HEK293 (cell line): ENCODE results near the gene CNN2.

ENCODE experiments used
- CTCF ChIA-PET: fragments of 350-600 bp; formaldehyde crosslinking; extraction: SDS; loops from one replicate; lab custom pipeline; 2021; ENCODE audit warnings: antibody characterized with exemption; lab: Yijun Ruan, JAX
- POLR2A ChIA-PET: fragments of 300-600 bp; formaldehyde crosslinking; extraction: SDS; loops from one replicate; lab custom pipeline; 2020; ENCODE audit warnings: antibody characterized with exemption, inconsistent platforms; lab: Yijun Ruan, JAX
- H3K27ac ChIP-seq: fragments of 200-500 bp; sonication (Bioruptor generic); 2 replicates; pipeline ENCODE4 v1.5.1; 2014; ENCODE audit warnings: low read depth, low read length, control low read depth, inconsistent platforms; ENCODE audit errors: extremely low read depth
- H3K36me3 ChIP-seq, 2 experiments: fragments of 200-500 bp in 1 of 2; sonication (Bioruptor generic) in 1 of 2; 1 replicate in 1 of 2; 2 replicates in 1 of 2; pipeline ENCODE4 v1.5.1; 2014 to 2017; ENCODE audit warnings: inconsistent platforms in 2 of 2, low read length in 2 of 2; ENCODE audit not compliant: control insufficient read depth in 2 of 2, insufficient read depth in 1 of 2
- H3K4me1 ChIP-seq: fragments of 200-500 bp; sonication (Bioruptor generic); 2 replicates; pipeline ENCODE4 v1.5.1; 2014; ENCODE audit warnings: mild to moderate bottlenecking, low read length, inconsistent platforms; ENCODE audit not compliant: control insufficient read depth, insufficient read depth
- H3K4me3 ChIP-seq: 2 replicates; pipeline ENCODE4 v1.5.1; 2011; ENCODE audit warnings: low read depth, mild to moderate bottlenecking, control low read depth, low read length, moderate library complexity
- H3K9me3 ChIP-seq: fragments of 200-500 bp; sonication (Bioruptor generic); 2 replicates; pipeline ENCODE4 v1.5.1; 2014; ENCODE audit warnings: low read depth, low read length, inconsistent platforms; ENCODE audit not compliant: control insufficient read depth, insufficient read depth
- BCL11B ChIP-seq: fragments of 450-650 bp; formaldehyde crosslinking; IDR thresholded peaks from 2 replicates; pipeline ENCODE4 v1.5.1; 2016; ENCODE audit warnings: low read depth, missing biosample characterization, missing genetic modification characterization
- KLF8 ChIP-seq: fragments of 450-650 bp; formaldehyde crosslinking; IDR thresholded peaks from 2 replicates; pipeline ENCODE4 v1.5.1; 2016; ENCODE audit warnings: missing biosample characterization, missing genetic modification characterization
- MZF1 ChIP-seq: fragments of 450-650 bp; formaldehyde crosslinking; IDR thresholded peaks from 2 replicates; pipeline ENCODE4 v1.5.1; 2017; ENCODE audit warnings: missing biosample characterization, missing genetic modification characterization, borderline replicate concordance
- SCRT2 ChIP-seq: fragments of 450-650 bp; formaldehyde crosslinking; IDR thresholded peaks from 2 replicates; pipeline ENCODE4 v1.5.1; 2016; ENCODE audit warnings: missing biosample characterization, missing genetic modification characterization
- YY1 ChIP-seq: fragments of 450-650 bp; formaldehyde crosslinking; IDR thresholded peaks from 2 replicates; pipeline ENCODE4 v1.5.1; 2018; ENCODE audit warnings: missing biosample characterization, missing genetic modification characterization
- YY2 ChIP-seq: fragments of 450-650 bp; formaldehyde crosslinking; IDR thresholded peaks from 2 replicates; pipeline ENCODE4 v1.5.1; 2016; ENCODE audit warnings: missing biosample characterization, missing genetic modification characterization
- ZIC2 ChIP-seq: fragments of 450-650 bp; formaldehyde crosslinking; IDR thresholded peaks from 2 replicates; pipeline ENCODE4 v1.5.1; 2016; ENCODE audit warnings: missing biosample characterization, missing genetic modification characterization
- ZNF10 ChIP-seq: fragments of 450-650 bp; formaldehyde crosslinking; IDR thresholded peaks from 2 replicates; pipeline ENCODE4 v1.5.1; 2017; ENCODE audit warnings: missing biosample characterization, missing genetic modification characterization
- ZNF133 ChIP-seq: fragments of 450-650 bp; formaldehyde crosslinking; IDR thresholded peaks from 2 replicates; pipeline ENCODE4 v1.5.1; 2016; ENCODE audit warnings: missing biosample characterization, missing genetic modification characterization
- ZNF2 ChIP-seq: fragments of 450-650 bp; formaldehyde crosslinking; IDR thresholded peaks from 2 replicates; pipeline ENCODE4 v1.5.1; 2016; ENCODE audit warnings: missing biosample characterization, missing genetic modification characterization
- ZNF239 ChIP-seq: fragments of 450-650 bp; formaldehyde crosslinking; IDR thresholded peaks from 2 replicates; pipeline ENCODE4 v1.5.1; 2016; ENCODE audit warnings: missing biosample characterization, missing genetic modification characterization
- ZNF510 ChIP-seq: fragments of 450-650 bp; formaldehyde crosslinking; IDR thresholded peaks from 2 replicates; pipeline ENCODE4 v1.5.1; 2018; ENCODE audit warnings: mild to moderate bottlenecking, missing genetic modification characterization, missing biosample characterization; ENCODE audit not compliant: insufficient replicate concordance
- ZNF530 ChIP-seq: fragments of 450-650 bp; formaldehyde crosslinking; IDR thresholded peaks from 2 replicates; pipeline ENCODE4 v1.5.1; 2016; ENCODE audit warnings: low read depth, missing biosample characterization, missing genetic modification characterization
- ZNF600 ChIP-seq: fragments of 450-650 bp; formaldehyde crosslinking; IDR thresholded peaks from 2 replicates; pipeline ENCODE4 v1.5.1; 2016; ENCODE audit warnings: missing biosample characterization, missing genetic modification characterization
- ZNF623 ChIP-seq: fragments of 450-650 bp; formaldehyde crosslinking; IDR thresholded peaks from 2 replicates; pipeline ENCODE4 v1.5.1; 2016; ENCODE audit warnings: missing biosample characterization, missing genetic modification characterization
- ZNF624 ChIP-seq: fragments of 450-650 bp; formaldehyde crosslinking; IDR thresholded peaks from 2 replicates; pipeline ENCODE4 v1.5.1; 2017; ENCODE audit warnings: missing biosample characterization, missing genetic modification characterization
- ZNF626 ChIP-seq: fragments of 450-650 bp; sonication (Bioruptor Pico); formaldehyde crosslinking; IDR thresholded peaks from 2 replicates; pipeline ENCODE4 v1.5.1; 2018; ENCODE audit warnings: missing biosample characterization, missing genetic modification characterization, inconsistent platforms
- ZNF654 ChIP-seq: fragments of 450-650 bp; formaldehyde crosslinking; IDR thresholded peaks from 2 replicates; pipeline ENCODE4 v1.5.1; 2016; ENCODE audit warnings: low read depth, missing biosample characterization, missing genetic modification characterization
- ZNF777 ChIP-seq: fragments of 450-650 bp; formaldehyde crosslinking; IDR thresholded peaks from 2 replicates; pipeline ENCODE4 v1.5.1; 2017; ENCODE audit warnings: missing biosample characterization, missing genetic modification characterization, borderline replicate concordance
- ZSCAN23 ChIP-seq: fragments of 450-650 bp; formaldehyde crosslinking; IDR thresholded peaks from 2 replicates; pipeline ENCODE4 v1.5.1; 2016; ENCODE audit warnings: missing biosample characterization, missing genetic modification characterization
- TF ChIP-seq, protein P1 (sequence below): fragments of 450-650 bp; formaldehyde crosslinking; IDR thresholded peaks from 2 replicates; pipeline ENCODE4 v1.5.1; 2016; ENCODE audit warnings: missing biosample characterization, missing genetic modification characterization
- TF ChIP-seq, protein P2 (sequence below): fragments of 450-650 bp; formaldehyde crosslinking; IDR thresholded peaks from 2 replicates; pipeline ENCODE4 v1.5.0; 2017; ENCODE audit warnings: missing biosample characterization, missing genetic modification characterization, borderline replicate concordance
- TF ChIP-seq, protein P3 (sequence below): fragments of 450-650 bp; formaldehyde crosslinking; IDR thresholded peaks from 2 replicates; pipeline ENCODE4 v1.5.1; 2016; ENCODE audit warnings: missing biosample characterization, missing genetic modification characterization

Gene CNN2

DNA sequence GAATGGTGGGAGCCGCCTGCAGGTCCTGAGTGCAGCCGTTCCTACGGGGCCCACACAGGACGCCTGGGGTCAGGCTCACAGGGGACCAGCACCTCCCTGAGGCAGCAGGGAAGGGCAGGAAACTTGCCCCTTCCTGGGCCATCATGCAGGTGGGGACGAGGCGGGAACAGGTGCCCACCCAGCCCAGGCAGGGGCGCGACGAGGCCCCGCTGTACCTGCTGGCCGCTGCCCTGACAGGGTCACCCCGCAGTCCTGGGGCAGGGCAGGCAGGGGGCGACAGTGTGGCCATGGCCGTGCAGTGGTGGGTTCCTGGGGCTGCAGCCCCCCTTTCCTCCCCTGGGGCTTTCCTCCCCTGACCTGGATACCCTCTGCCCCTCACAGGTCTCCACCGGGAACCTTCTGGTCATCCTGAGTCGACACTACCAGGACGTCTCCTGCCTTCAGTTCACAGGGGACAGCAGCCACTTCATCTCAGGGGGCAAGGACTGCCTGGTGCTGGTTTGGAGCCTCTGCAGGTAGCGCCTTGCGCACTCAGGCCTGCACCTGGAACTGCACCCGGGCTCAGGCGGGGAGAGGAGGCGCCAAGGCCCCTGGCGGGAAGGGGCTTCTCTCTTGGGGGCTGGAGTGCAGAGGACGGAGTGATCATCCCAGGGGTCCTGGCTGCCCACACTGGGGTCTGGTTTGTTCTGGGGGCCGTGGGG, 36.9 kb upstream of the CNN2 start (continued):
- TF ChIP-seq SCRT2 (tag by site-specific recombination) (peak; percentile 31; the same call in 1 of the 2 replicates), ZSCAN23 (tag by site-specific recombination) (no peak)
- TF ChIP-seq, protein P1, sequence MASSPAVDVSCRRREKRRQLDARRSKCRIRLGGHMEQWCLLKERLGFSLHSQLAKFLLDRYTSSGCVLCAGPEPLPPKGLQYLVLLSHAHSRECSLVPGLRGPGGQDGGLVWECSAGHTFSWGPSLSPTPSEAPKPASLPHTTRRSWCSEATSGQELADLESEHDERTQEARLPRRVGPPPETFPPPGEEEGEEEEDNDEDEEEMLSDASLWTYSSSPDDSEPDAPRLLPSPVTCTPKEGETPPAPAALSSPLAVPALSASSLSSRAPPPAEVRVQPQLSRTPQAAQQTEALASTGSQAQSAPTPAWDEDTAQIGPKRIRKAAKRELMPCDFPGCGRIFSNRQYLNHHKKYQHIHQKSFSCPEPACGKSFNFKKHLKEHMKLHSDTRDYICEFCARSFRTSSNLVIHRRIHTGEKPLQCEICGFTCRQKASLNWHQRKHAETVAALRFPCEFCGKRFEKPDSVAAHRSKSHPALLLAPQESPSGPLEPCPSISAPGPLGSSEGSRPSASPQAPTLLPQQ (tag by site-specific recombination) = peak; percentile 82

DNA sequence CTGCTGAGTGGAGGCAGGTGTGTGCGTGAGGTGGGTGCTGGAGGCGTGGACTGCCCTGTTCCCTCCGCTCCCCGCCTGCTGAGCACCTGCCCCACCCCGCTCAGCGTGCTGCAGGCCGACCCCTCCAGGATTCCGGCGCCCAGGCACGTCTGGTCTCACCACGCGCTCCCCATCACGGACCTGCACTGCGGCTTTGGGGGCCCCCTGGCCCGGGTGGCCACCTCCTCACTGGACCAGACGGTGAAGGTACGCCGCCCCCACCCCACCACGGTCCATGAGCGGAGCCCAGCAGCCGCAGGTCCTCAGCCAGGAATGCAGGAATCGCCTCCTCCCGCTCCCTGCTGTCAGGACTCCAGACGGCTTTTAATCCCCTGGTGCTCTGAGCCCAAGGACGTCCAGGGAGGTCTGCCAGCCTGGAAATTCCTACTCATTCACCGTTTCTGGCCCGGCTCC, 36.3 kb upstream of the CNN2 start:
- Histone ChIP-seq H3K27ac (no peak overlapping the region), H3K36me3 (peaks cover 9 to 81% of the 10 kb centered on the region in 2 experiments; a peak in 2 of 3 replicates), H3K4me3 (no peak overlapping the region), H3K9me3 (no peaks in the 10 kb centered on the region), H3K4me1 (no peaks in the 10 kb centered on the region; the same call in 1 of the 2 replicates)
- TF ChIP-seq ZNF10 (tag by site-specific recombination) = peak; percentile 12; the same call in 1 of the 2 replicates
- TF ChIP-seq ZNF530 (tag by site-specific recombination) = no peak
- TF ChIP-seq YY2 (tag by site-specific recombination) = no peak
- TF ChIP-seq ZNF510 (tag by site-specific recombination) = no peak
- no peak for TF ChIP-seq ZNF626 (tag by site-specific recombination)
- TF ChIP-seq ZIC2 (tag by site-specific recombination) = peak; percentile 28
- peak; percentile 33; the same call in 1 of the 2 replicates for TF ChIP-seq KLF8
- TF ChIP-seq ZNF600 = 0 out of 2 replicates have a peak, but pooled peaks have one; percentile 57
- TF ChIP-seq MZF1 (tag by site-specific recombination) = peak; percentile 60; the same call in 1 of the 2 replicates
- TF ChIP-seq ZNF623 = no peak
- no peak for TF ChIP-seq ZNF239 (tag by site-specific recombination)
- TF ChIP-seq ZNF777 = no peak
- TF ChIP-seq ZNF133 (tag by site-specific recombination) = no peak
- TF ChIP-seq YY1 = no peak
- POLR2A ChIA-PET = no interaction called here
- CTCF ChIA-PET = interaction anchor here (1.0 kb wide), 1 partner anchor 254 kb away, joined by 3 read pairs; no protein-coding TSS in a partner anchor

DNA sequence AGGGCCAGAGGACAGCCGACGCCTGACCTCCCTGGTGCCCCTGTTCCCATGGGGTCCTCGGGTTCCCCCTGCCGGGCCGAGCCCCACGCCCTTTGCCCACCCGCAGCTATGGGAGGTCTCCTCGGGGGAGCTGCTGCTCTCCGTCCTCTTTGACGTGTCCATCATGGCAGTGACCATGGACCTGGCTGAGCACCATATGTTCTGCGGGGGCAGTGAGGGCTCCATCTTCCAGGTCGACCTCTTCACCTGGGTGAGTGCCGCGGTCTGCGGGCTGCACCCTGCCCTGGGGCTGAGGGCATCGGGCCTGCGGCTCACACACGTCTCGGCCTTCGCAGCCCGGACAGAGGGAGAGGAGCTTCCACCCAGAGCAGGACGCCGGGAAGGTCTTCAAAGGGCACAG, 35.7 kb upstream of the CNN2 start:
- POLR2A ChIA-PET = no interaction called here
- no peaks in the 10 kb centered on the region for H3K9me3 ChIP-seq

More for the DNA sequence above, 35.7 kb upstream of the CNN2 start:
- no peak overlapping the region for H3K27ac ChIP-seq
- CTCF ChIA-PET = interaction anchor here (1.0 to 1.1 kb wide), 2 partner anchors 221 to 254 kb away, joined by 3 read pairs; no protein-coding TSS in a partner anchor
- TF ChIP-seq BCL11B (tag by site-specific recombination) (peak; percentile 26; the same call in 1 of the 2 replicates), YY2 (tag by site-specific recombination) (no peak), ZNF2 (tag by site-specific recombination) (no peak), ZNF624 (no peak), ZNF654 (tag by site-specific recombination) (no peak)
- TF ChIP-seq, protein P2, sequence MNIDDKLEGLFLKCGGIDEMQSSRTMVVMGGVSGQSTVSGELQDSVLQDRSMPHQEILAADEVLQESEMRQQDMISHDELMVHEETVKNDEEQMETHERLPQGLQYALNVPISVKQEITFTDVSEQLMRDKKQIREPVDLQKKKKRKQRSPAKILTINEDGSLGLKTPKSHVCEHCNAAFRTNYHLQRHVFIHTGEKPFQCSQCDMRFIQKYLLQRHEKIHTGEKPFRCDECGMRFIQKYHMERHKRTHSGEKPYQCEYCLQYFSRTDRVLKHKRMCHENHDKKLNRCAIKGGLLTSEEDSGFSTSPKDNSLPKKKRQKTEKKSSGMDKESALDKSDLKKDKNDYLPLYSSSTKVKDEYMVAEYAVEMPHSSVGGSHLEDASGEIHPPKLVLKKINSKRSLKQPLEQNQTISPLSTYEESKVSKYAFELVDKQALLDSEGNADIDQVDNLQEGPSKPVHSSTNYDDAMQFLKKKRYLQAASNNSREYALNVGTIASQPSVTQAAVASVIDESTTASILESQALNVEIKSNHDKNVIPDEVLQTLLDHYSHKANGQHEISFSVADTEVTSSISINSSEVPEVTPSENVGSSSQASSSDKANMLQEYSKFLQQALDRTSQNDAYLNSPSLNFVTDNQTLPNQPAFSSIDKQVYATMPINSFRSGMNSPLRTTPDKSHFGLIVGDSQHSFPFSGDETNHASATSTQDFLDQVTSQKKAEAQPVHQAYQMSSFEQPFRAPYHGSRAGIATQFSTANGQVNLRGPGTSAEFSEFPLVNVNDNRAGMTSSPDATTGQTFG = no peak
- TF ChIP-seq, protein P3, sequence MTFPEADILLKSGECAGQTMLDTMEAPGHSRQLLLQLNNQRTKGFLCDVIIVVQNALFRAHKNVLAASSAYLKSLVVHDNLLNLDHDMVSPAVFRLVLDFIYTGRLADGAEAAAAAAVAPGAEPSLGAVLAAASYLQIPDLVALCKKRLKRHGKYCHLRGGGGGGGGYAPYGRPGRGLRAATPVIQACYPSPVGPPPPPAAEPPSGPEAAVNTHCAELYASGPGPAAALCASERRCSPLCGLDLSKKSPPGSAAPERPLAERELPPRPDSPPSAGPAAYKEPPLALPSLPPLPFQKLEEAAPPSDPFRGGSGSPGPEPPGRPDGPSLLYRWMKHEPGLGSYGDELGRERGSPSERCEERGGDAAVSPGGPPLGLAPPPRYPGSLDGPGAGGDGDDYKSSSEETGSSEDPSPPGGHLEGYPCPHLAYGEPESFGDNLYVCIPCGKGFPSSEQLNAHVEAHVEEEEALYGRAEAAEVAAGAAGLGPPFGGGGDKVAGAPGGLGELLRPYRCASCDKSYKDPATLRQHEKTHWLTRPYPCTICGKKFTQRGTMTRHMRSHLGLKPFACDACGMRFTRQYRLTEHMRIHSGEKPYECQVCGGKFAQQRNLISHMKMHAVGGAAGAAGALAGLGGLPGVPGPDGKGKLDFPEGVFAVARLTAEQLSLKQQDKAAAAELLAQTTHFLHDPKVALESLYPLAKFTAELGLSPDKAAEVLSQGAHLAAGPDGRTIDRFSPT = 0 out of 2 replicates have a peak, but pooled peaks have one; percentile 14
- H3K36me3 ChIP-seq = peaks cover 9 to 77% of the 10 kb centered on the region in 2 experiments; a peak in 2 of 3 replicates
- H3K4me1 ChIP-seq = no peaks in the 10 kb centered on the region
- no peak overlapping the region for H3K4me3 ChIP-seq
